Liver (tissue), 3 donors: Measurements from ENCODE around the gene CEP85L.

Experiments used
- CTCF ChIP-seq: fragments of 150-350 bp; IDR thresholded peaks from 2 replicates; pipeline ENCODE4 v1.5.1; 2017; ENCODE audit warnings: improper control_type of control experiment, low read depth, low read length; ENCODE audit not compliant: missing input control
- NR2F2 ChIP-seq: IDR thresholded peaks from 2 replicates; pipeline ENCODE4 v1.6.1; 2016; ENCODE audit warnings: antibody characterized with exemption
- RAD21 ChIP-seq, 2 donors: IDR thresholded peaks; 2 replicates each; pipeline ENCODE4 v1.6.1; 2016; ENCODE audit warnings: antibody characterized with exemption in 2 of 2, mild to moderate bottlenecking in 2 of 2
- YY1 ChIP-seq: IDR thresholded peaks from 2 replicates; pipeline ENCODE4 v1.6.1; 2016; ENCODE audit warnings: antibody characterized with exemption, mild to moderate bottlenecking
- TF ChIP-seq, protein P1 (sequence below): IDR thresholded peaks from 2 replicates; pipeline ENCODE4 v1.6.1; 2016; ENCODE audit warnings: antibody characterized with exemption, mild to moderate bottlenecking
- donor health status: healthy.
- donor health status: healthy.

- TF ChIP-seq CTCF (no peak), NR2F2 (no peak), YY1 (no peak), RAD21 (IDR thresholded peaks at IDR 0.05) (no peak)
- TF ChIP-seq, protein P1, sequence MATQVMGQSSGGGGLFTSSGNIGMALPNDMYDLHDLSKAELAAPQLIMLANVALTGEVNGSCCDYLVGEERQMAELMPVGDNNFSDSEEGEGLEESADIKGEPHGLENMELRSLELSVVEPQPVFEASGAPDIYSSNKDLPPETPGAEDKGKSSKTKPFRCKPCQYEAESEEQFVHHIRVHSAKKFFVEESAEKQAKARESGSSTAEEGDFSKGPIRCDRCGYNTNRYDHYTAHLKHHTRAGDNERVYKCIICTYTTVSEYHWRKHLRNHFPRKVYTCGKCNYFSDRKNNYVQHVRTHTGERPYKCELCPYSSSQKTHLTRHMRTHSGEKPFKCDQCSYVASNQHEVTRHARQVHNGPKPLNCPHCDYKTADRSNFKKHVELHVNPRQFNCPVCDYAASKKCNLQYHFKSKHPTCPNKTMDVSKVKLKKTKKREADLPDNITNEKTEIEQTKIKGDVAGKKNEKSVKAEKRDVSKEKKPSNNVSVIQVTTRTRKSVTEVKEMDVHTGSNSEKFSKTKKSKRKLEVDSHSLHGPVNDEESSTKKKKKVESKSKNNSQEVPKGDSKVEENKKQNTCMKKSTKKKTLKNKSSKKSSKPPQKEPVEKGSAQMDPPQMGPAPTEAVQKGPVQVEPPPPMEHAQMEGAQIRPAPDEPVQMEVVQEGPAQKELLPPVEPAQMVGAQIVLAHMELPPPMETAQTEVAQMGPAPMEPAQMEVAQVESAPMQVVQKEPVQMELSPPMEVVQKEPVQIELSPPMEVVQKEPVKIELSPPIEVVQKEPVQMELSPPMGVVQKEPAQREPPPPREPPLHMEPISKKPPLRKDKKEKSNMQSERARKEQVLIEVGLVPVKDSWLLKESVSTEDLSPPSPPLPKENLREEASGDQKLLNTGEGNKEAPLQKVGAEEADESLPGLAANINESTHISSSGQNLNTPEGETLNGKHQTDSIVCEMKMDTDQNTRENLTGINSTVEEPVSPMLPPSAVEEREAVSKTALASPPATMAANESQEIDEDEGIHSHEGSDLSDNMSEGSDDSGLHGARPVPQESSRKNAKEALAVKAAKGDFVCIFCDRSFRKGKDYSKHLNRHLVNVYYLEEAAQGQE = no peak
Observed at GRCh38 chr6:118661831-118662230, 10.4 kb upstream of the CEP85L start.
